Left lung (tissue), 10 donors: ENCODE results near the gene DSTN. TPM values are rescaled to one million over a fixed set of nuclear protein-coding genes. Genes with fewer than 3 reads are reported as not detected.

ENCODE experiments used
- ATAC-seq: fragments of 200-7000 bp; cut with Tn5 transposase; one replicate; pipeline ENCODE4 v1.9.1; 2020; ENCODE audit warnings: moderate library complexity
- DNase-seq, 4 donors: peaks; one replicate each; pipeline ENCODE4 v3.0.0-alpha.2; 2013 to 2020
- H3K27ac ChIP-seq, 2 donors: fragments of 200-600 bp; sonication (generic) in 1 of 2; one replicate each; pipeline versions ENCODE4 v1.5.0 to v1.8.0; 2020 to 2021
- H3K27me3 ChIP-seq, 2 donors: fragments of 200-600 bp; sonication (generic) in 1 of 2; one replicate each; pipeline versions ENCODE4 v1.5.0 to v1.8.0; 2020 to 2021
- H3K36me3 ChIP-seq, 2 donors: fragments of 200-600 bp; sonication (generic) in 1 of 2; one replicate each; pipeline versions ENCODE4 v1.5.0 to v1.8.0; 2020 to 2021
- H3K4me1 ChIP-seq, 2 donors: fragments of 200-600 bp; one replicate each; pipeline ENCODE4 v1.8.0; 2021
- H3K4me3 ChIP-seq, 2 donors: fragments of 200-600 bp; sonication (generic) in 1 of 2; one replicate each; pipeline versions ENCODE4 v1.5.0 to v1.8.0; 2020 to 2021; ENCODE audit warnings: mild to moderate bottlenecking in 1 of 2
- H3K9me3 ChIP-seq, 2 donors: fragments of 200-600 bp; sonication (generic) in 1 of 2; one replicate each; pipeline versions ENCODE4 v1.5.0 to v1.8.0; 2020 to 2021
- intact Hi-C, 2 donors: fragments of 100-400 bp; cut with DNase I; formaldehyde crosslinking; loops; one replicate each; pipeline versions ENCODE4 v1.11.2 to v1.14.2; 2022
- polyA plus RNA-seq, 6 donors: library from polyadenylated mRNA; unstranded; fragments of 120-200 nt; gene quantifications; one replicate each; pipeline ENCODE4 v1.2.1, GENCODE V29; 2013; ENCODE audit not compliant: insufficient read length in 6 of 6
- total RNA-seq, 2 donors: library from RNA; stranded (reverse); fragmentation: NEBNext Ultra II Directional; extraction: Animal tissue kit (Norgen Biotek cat#: 25700); gene quantifications; one replicate each; pipeline ENCODE4 v1.2.1, GENCODE V29; 2021
- TF ChIP-seq, protein P1 (sequence below), 2 donors: fragments of 200-600 bp; sonication (generic) in 1 of 2; IDR thresholded peaks; one replicate each; pipeline versions ENCODE4 v1.5.0 to v1.8.0; 2021; ENCODE audit warnings: antibody characterized with exemption in 2 of 2
- donor health status: DM: no; HTN: yes; CAD: no.
- donor health status: DM: no; HTN: no; CAD: no.

Gene DSTN
- total and polyA plus RNA-seq, 8 donors = 340 to 551 (median 366) TPM

DNA sequence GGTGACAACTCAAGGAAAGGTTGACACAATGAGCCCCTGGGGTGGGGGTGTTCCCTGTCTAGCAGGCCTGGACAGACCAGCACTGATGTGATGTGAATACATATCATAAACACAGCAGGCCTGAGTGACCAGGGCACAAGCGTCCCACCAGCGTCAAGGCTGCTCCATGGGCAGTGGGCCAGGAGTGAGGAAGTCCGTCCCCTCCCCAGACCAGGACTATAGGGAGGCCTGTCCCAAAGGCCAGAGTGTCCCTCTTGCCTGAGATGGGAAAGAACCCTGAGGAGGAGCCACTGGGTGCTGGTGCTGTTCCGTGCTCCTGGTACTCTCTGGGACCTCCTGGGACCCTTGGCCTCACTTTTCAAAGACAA is 67.5 kb downstream of the DSTN start:
- TF ChIP-seq, protein P1, sequence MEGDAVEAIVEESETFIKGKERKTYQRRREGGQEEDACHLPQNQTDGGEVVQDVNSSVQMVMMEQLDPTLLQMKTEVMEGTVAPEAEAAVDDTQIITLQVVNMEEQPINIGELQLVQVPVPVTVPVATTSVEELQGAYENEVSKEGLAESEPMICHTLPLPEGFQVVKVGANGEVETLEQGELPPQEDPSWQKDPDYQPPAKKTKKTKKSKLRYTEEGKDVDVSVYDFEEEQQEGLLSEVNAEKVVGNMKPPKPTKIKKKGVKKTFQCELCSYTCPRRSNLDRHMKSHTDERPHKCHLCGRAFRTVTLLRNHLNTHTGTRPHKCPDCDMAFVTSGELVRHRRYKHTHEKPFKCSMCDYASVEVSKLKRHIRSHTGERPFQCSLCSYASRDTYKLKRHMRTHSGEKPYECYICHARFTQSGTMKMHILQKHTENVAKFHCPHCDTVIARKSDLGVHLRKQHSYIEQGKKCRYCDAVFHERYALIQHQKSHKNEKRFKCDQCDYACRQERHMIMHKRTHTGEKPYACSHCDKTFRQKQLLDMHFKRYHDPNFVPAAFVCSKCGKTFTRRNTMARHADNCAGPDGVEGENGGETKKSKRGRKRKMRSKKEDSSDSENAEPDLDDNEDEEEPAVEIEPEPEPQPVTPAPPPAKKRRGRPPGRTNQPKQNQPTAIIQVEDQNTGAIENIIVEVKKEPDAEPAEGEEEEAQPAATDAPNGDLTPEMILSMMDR (IDR thresholded peaks at IDR 0.05) = no peak
- Histone ChIP-seq H3K9me3 (no peaks in the 10 kb centered on the region), H3K27ac (no peak overlapping the region), H3K4me3 (no peak overlapping the region), H3K36me3 (peaks cover 0 to 100% of the 10 kb centered on the region in 2 donors), H3K4me1 (peaks cover 8 to 15% of the 10 kb centered on the region in 2 donors), H3K27me3 (no peaks in the 10 kb centered on the region)
- DNase-seq (no peak), ATAC-seq (no peak)
- intact Hi-C loops = no loop called here

DNA sequence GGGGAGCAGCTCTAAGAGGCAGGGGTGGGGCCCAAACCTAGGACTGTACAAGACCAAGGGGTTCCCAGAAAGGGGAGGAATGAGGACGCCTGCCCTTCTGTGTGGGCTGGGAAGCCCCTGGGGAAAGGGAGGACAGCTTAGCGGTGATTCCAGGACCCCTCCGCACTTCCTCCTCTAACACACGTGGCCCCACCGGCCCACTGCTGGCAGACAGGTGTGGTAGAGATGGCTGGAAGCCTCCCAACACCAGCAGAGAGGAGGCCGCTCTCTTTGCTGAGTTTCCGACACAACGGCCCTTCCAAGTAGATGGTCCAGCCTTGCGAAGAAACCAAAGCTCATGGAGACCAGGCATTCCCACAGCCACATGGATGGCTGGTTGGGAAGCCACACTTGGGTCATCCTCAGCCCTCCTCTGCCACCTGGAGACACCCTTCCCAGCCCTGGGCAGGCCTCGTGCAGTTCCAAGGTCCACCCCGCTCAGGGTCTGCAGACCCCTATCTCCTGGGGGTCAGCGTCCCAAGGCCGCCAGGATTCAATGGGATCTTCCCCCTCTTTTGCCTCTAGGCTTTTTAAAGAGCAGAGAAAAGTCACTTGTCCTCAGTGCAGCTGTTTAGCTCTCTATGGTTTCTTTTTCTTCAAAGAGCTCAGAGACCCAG is 68.2 kb downstream of the DSTN start:
- intact Hi-C loops = no loop called here
- TF ChIP-seq, protein P1 (IDR thresholded peaks at IDR 0.05) = no peak
- no peak for ATAC-seq
- H3K27ac ChIP-seq = no peak overlapping the region
- no peaks in the 10 kb centered on the region for H3K27me3 ChIP-seq
- peaks cover 0 to 100% of the 10 kb centered on the region in 2 donors for H3K36me3 ChIP-seq
- no peak overlapping the region for H3K4me3 ChIP-seq
- peaks cover 8 to 15% of the 10 kb centered on the region in 2 donors for H3K4me1 ChIP-seq
- no peaks in the 10 kb centered on the region for H3K9me3 ChIP-seq
- no peak for DNase-seq

DNA sequence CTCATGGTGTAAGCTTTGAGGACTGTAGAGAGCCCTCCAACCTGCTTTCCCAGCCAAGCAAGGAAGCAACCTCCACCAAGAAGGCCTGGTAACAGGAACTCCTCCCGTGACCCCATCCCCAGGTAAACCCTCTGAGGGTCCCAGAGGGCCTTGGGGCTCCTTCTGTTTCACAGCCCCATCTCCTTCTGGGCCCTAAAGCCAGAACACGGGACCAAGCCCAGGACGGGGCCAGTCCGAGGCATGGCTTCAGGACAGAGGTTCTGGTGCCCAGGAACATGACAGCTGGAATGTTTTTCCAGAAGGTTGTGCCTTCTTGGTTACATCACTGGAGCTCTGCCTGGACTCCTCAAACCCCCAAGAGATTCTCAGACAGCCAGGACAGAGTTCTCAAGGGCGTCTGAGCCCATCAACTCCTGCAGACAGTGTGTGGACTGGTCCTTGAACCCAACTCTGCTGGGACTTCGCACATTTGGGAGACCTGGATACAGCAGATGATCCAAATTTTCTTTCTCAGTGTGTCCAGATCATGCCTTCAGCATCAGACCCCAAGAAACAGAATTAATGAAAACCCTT is 69.0 kb downstream of the DSTN start:
- no peaks in the 10 kb centered on the region for H3K9me3 ChIP-seq
- ATAC-seq = peak; percentile 24
- H3K4me3 ChIP-seq = no peak overlapping the region
- intact Hi-C loops = no loop called here
- H3K36me3 ChIP-seq = peaks cover 0 to 94% of the 10 kb centered on the region in 2 donors
- no peak overlapping the region for H3K27ac ChIP-seq
- DNase-seq = peak in 1 of 4 donors; percentile 33
- no peaks in the 10 kb centered on the region for H3K27me3 ChIP-seq
- TF ChIP-seq, protein P1 (IDR thresholded peaks at IDR 0.05) = no peak
- peaks cover 8 to 15% of the 10 kb centered on the region in 2 donors for H3K4me1 ChIP-seq

DNA sequence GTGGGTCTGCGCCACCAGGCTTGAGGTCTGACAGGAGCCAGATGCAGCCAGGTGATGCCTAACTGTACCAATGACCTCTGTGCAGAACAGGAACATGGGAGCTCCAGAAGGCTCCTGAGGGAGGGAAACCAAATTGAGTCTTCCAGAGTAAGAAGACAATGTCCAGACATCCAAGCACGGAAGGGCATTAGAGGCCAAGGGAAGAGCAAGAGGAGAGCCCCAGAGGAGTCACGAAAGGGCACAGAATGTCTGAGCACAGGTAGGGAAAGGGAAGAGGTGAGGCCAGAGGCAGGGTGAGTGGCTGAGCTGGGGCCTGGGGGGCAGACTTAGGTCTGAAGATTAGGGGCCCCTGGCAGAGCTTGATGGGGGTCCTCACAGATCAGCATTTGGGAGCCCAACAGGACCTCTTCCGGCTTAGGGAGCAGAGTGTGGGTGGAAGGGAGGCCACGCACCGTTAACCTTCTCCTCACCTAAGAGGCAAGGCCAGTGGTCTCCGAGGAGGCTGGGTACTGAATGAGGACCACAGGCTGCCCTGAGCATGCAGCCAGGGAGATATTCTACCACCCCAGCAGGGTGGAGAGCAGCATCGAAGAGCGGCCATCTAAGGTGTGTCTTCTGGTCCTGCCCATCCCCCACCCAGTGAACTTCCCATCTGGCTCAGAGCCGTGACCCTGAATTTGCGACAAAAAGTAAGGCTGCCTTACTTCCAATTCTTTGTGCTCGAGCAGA is 70.4 kb downstream of the DSTN start:
- intact Hi-C loops = no loop called here
- H3K36me3 ChIP-seq = peaks cover 0 to 80% of the 10 kb centered on the region in 2 donors
- no peaks in the 10 kb centered on the region for H3K9me3 ChIP-seq
- no peaks in the 10 kb centered on the region for H3K27me3 ChIP-seq
- H3K4me3 ChIP-seq = no peak overlapping the region
- ATAC-seq (no peak), DNase-seq (peak in 1 of 4 donors; percentile 34)
- no peak overlapping the region for H3K27ac ChIP-seq
- TF ChIP-seq, protein P1 (IDR thresholded peaks at IDR 0.05) = no peak
- peaks cover 4 to 18% of the 10 kb centered on the region in 2 donors for H3K4me1 ChIP-seq

DNA sequence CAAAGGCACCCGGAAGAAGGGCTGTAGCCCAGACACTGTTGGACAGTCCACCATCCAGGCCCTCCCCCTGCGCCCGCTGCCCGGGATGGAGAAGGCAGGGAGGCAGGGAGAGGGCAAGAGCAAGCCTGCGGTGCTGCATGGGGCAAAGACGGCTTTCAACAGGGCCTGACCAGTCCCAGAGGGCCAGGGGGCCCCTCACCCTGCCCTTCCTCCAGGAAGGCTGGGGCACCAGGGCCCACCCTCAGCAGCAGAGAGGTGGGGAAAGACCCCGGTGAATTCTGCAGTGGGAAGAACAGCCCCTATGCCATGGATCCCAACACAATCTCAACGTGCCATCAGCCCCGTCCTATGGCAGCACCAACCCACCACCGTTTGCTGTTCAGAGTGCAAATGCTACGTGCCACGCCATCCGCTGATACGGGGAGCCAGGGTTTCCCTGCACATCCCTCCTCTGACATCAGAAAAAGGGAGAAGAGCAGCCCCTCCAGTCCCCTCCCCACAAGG is 71.1 kb downstream of the DSTN start:
- no peak for ATAC-seq
- Histone ChIP-seq H3K36me3 (peaks cover 0 to 73% of the 10 kb centered on the region in 2 donors), H3K27ac (no peak overlapping the region), H3K9me3 (no peaks in the 10 kb centered on the region), H3K4me3 (no peak overlapping the region), H3K4me1 (peaks cover 3 to 22% of the 10 kb centered on the region in 2 donors), H3K27me3 (no peaks in the 10 kb centered on the region)
- peak in 1 of 4 donors; percentile 49 for DNase-seq
- TF ChIP-seq, protein P1 (IDR thresholded peaks at IDR 0.05) = no peak
- intact Hi-C loops = no loop called here
